Activated CD4-positive, alpha-beta T cell treated with anti-CD3 and anti-CD28 coated beads for 24 hours (primary cell): Measurements from ENCODE around the gene CELA3A.

Source experiments
- DNase-seq, 2 donors: peaks; one replicate each; pipeline ENCODE4 v3.0.0-alpha.2; 2020; ENCODE audit warnings: low read depth in 2 of 2

CELA3A gene

GRCh38 chr1:22050330-22050729 is 48.9 kb downstream of the CELA3A start:
- no peak for DNase-seq

GRCh38 chr1:22051607-22052114 is 50.2 kb downstream of the CELA3A start:
- DNase-seq = no peak

GRCh38 chr1:22052115-22053016 is 50.9 kb downstream of the CELA3A start, which contains the start of gene CDC42:
CDC42 (plus strand) TSS chr1:22052709; CDS start chr1:22078479, 25,770 bp downstream.
- peak; percentile 94 for DNase-seq

- DNase-seq = no peak
These were observed 51.8 kb downstream of the CELA3A start for GRCh38 chr1:22053017-22053860.

- no peak for DNase-seq
These were observed 52.7 kb downstream of the CELA3A start for GRCh38 chr1:22053861-22054770.

- DNase-seq = no peak
These were observed 54.0 kb downstream of the CELA3A start for GRCh38 chr1:22055463-22055862.

- DNase-seq = no peak
These were observed 54.6 kb downstream of the CELA3A start for GRCh38 chr1:22056043-22056442.

- no peak for DNase-seq
These were observed 55.5 kb downstream of the CELA3A start for GRCh38 chr1:22056936-22057335.

- DNase-seq = no peak
These were observed 56.4 kb downstream of the CELA3A start for GRCh38 chr1:22057861-22058260.
